BLaER1 (cell line): ENCODE data around the gene ZNF134.
A peak's percentile ranks its signal among the peaks of the same experiment; 100 is the strongest.

Source experiments
- H3K27ac ChIP-seq: shearing (Covaris generic); formaldehyde crosslinking; 2 replicates; pipeline ENCODE4 v1.8.1; 2022
- H3K27me3 ChIP-seq: shearing (Covaris generic); formaldehyde crosslinking; 2 replicates; pipeline ENCODE4 v1.8.1; 2022
- H3K36me3 ChIP-seq: shearing (Covaris generic); formaldehyde crosslinking; 2 replicates; pipeline ENCODE4 v1.8.1; 2022
- H3K4me1 ChIP-seq: shearing (Covaris generic); formaldehyde crosslinking; 2 replicates; pipeline ENCODE4 v1.8.1; 2022
- H3K4me2 ChIP-seq: shearing (Covaris generic); formaldehyde crosslinking; 2 replicates; pipeline ENCODE4 v1.8.1; 2022
- H3K4me3 ChIP-seq: shearing (Covaris generic); formaldehyde crosslinking; 2 replicates; pipeline ENCODE4 v1.8.1; 2022
- H3K9ac ChIP-seq: shearing (Covaris generic); formaldehyde crosslinking; 2 replicates; pipeline ENCODE4 v1.8.1; 2022
- H3K9me3 ChIP-seq: shearing (Covaris generic); formaldehyde crosslinking; 2 replicates; pipeline ENCODE4 v1.8.1; 2022
- H4K20me1 ChIP-seq: shearing (Covaris generic); formaldehyde crosslinking; 2 replicates; pipeline ENCODE4 v1.8.1; 2022
- Cebpa-rat ChIP-seq: shearing (Covaris generic); IDR thresholded peaks from 2 replicates; pipeline ENCODE4 v1.8.1; 2022

Gene ZNF134

DNA sequence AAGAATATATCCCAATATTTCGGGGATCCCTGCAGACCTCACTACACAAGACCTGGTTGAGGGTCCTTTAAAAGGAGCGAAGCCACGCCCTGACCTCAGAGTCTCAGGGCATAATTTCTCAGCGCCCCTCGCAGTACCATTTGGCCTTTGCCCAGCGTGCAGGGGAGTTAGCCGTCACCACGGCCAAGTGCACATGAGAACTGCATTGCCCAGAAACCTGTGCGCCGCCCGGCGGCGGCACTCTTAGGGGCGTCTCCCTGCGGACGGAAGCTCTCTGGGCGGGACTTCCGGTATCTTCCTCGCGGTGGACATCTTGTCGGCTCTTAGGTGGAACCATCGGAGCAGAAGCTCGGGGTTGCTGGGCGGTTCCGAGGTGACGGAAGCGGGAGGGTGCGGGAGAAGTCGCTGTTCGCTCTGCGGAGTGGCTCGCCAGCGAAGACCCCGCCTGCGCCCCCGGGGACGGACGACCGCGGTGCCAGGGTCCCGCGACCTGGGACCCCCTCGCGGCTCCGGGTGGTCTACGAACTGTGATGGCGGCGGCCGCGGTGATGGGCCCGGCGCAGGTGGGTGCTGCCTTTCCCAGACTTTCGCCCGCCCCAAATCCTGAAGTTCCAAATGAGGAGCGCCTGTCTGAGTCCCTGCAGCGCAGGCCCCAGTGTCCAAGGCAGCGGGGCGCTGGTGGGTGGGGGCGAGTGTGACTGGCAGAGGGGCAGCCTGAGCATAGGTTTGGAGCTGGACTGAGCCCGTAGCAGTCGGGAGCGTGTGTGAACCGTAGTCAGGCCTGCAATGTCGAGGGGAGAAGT is at the start of gene ZNF134:
Gene ZNF134 (plus strand): TSS at position 302 of the 803 bp plus-strand sequence. CDS start 5,227 bp downstream, outside the sequence.
- H4K20me1 ChIP-seq: no peaks in the 10 kb centered on the region
- no peak for TF ChIP-seq Cebpa-rat
- H3K36me3 ChIP-seq: peaks cover 53% of the 10 kb centered on the region
- H3K4me2 ChIP-seq: peak within 1 kb of the TSS; percentile 78
- H3K27me3 ChIP-seq: no peaks in the 10 kb centered on the region
- H3K4me3 ChIP-seq: peak within 1 kb of the TSS; percentile 97
- H3K4me1 ChIP-seq: peaks cover 13% of the 10 kb centered on the region
- peak within 1 kb of the TSS; percentile 94 for H3K9ac ChIP-seq
- peaks cover 72% of the 10 kb centered on the region for H3K9me3 ChIP-seq
- H3K27ac ChIP-seq: peak within 1 kb of the TSS; percentile 94

DNA sequence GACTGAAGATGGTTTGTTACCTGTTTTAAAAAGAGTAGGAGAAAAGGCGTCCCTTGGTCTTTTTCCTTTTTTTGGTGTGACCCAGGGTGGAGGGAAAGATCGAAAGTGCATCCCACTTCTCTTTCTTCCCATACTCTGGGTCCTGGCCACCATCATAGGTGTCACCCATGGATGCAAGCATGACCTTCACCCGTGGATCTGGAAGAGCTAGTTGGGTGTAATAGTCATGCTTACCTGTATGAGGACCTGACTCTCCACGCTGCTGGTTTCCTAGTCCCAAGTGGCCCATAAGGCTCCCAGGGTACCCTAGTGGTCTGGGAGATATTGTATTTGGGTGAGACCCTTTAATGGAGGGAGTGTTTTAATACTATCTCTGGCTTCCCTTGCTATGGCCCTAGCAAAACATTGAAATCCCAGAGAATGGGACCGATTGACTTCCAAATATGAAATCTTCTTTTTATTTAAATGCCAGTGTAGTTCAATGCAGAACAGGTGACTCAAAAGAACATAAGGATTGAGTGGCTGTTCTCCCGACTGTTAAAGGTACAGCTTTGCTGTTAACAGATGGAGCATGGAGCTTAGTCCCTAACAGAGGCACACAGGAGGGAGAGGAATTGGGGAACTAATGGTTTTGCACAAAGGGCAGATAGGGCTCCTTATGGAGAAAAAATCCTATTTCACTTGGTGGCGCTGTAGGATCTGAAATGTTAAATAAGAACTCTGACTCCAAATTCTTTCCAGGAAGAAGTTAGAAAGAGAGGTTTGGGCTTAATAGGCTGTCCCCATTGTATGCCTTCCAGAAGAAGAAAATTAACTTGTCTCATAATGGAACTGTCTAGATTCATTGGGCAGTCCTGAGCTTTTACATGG is 47.4 kb upstream of the ZNF134 start:
- Histone ChIP-seq H3K27me3 (no peaks in the 10 kb centered on the region), H3K4me2 (no peak overlapping the region), H3K4me3 (peak overlapping the region; percentile 17; the same call in 1 of the 2 replicates), H3K27ac (no peak overlapping the region), H3K36me3 (peaks cover 23% of the 10 kb centered on the region), H3K9me3 (peaks cover 100% of the 10 kb centered on the region), H3K4me1 (no peaks in the 10 kb centered on the region), H4K20me1 (no peaks in the 10 kb centered on the region), H3K9ac (no peak overlapping the region)
- no peak for TF ChIP-seq Cebpa-rat

DNA sequence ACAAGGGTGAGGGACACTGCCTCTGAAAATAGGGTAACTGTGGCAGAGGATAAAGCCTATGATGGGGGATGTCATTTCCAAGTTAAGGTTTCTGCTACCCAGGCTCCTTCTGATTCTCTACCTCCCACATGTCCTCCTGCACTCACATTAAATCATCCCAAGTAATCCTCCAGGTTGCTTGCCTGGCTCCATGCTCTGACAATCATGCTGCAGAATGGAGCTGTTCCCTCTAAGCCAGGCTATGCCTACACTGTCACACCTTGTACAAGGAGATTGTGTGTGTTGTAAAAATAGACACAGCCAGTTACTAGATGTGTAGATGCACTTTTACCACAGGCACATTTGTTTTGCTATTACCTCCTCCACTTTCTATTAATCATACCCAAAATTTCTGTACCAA is 43.3 kb upstream of the ZNF134 start:
- no peaks in the 10 kb centered on the region for H4K20me1 ChIP-seq
- no peak for TF ChIP-seq Cebpa-rat

DNA sequence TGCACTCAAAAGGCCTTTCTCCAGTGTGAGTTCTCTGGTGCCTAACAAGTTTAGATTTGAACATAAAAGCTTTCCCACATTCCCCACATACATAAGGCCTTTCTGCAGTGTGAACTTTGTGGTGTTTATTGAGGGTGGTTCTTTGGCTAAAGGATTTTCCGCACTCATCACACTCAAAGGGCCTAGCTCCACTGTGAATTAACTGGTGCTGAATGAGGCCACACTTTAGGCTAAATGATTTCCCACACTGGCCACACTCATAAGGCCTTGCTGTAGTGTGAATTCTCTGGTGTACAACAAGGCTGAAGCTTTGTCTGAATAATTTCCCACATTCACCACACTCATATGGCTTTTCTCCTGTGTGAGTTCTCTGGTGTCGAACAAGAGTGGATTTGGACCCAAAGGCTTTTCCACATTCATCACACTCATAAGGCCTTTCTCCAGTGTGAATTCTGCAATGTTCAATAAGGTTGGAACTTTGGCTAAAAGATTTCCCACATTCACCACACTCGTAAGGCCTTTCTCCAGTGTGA is 41.6 kb upstream of the ZNF134 start:
- Histone ChIP-seq H3K9ac (no peak overlapping the region), H3K36me3 (peaks cover 75% of the 10 kb centered on the region), H3K4me1 (peaks cover 3% of the 10 kb centered on the region), H3K27ac (no peak overlapping the region), H3K9me3 (peaks cover 99% of the 10 kb centered on the region), H3K27me3 (no peaks in the 10 kb centered on the region), H4K20me1 (no peaks in the 10 kb centered on the region), H3K4me3 (peak overlapping the region; percentile 34), H3K4me2 (no peak overlapping the region)
- TF ChIP-seq Cebpa-rat: no peak

More for the DNA sequence above, 43.3 kb upstream of the ZNF134 start:
- no peaks in the 10 kb centered on the region for H3K27me3 ChIP-seq
- peaks cover 64% of the 10 kb centered on the region for H3K36me3 ChIP-seq
- no peak overlapping the region for H3K27ac ChIP-seq
- H3K4me1 ChIP-seq: no peaks in the 10 kb centered on the region
- H3K4me3 ChIP-seq: no peak overlapping the region
- H3K9ac ChIP-seq: no peak overlapping the region
- H3K4me2 ChIP-seq: no peak overlapping the region
- peaks cover 100% of the 10 kb centered on the region for H3K9me3 ChIP-seq

DNA sequence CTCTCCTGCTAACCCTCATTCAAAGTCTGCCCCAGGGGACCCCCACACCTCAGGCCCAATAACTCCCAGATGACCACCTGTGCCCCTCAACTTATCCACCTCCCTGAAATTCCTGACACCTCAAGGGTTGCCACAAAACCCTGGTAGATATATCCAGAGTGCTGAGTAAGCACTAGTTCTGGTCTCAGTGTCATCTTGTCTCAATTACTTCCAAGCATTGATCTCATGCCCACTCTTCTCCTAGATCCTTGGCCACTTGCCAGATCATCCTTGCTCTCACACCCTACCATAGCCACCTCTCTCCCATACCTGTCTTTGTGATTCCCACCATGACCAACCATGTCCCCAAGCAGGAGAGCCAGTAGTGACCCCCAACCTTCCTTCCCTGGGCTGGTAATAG is 37.4 kb upstream of the ZNF134 start:
- H3K27ac ChIP-seq: no peak overlapping the region
- H3K9me3 ChIP-seq: peaks cover 59% of the 10 kb centered on the region
- no peaks in the 10 kb centered on the region for H3K27me3 ChIP-seq
- H3K36me3 ChIP-seq: peaks cover 60% of the 10 kb centered on the region
- peaks cover 16% of the 10 kb centered on the region for H3K4me1 ChIP-seq
- no peaks in the 10 kb centered on the region for H4K20me1 ChIP-seq
- H3K4me3 ChIP-seq: no peak overlapping the region
- TF ChIP-seq Cebpa-rat: no peak
- no peak overlapping the region for H3K9ac ChIP-seq
- no peak overlapping the region for H3K4me2 ChIP-seq

DNA sequence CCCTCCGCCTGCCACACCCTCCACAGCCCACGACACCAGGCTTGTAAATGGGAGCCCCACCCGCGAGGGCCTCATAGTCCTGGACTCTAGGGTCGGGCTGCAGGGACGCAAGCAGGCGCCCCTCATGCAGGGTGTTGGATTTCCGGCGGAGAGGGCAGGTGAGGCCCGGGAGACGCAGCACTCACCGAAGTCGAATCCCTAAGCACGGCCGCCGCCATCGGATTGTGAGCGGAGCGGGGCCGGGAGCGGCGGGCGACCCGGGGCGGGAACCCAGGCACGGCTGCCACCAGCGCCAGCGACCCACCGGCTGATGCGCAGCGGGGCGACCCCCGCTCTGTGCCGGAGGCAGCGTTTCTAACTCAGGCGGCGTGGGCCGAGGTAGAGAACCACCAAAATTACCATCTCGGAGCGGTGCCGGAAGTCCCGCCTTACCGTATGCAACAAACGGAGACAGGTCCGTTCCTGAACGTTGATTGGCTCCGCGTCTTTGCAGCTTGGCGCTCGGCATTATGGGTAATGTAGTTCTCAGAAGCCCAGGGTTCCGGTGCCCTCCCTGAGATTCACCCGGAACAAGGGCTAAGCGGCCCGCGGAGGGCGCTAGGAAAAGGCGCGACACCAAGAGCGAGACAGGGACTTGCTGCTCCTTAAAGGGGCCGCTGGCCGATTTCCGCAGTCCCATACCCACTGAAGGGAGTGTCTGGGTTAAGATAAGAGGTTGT is 35.4 kb upstream of the ZNF134 start, which contains the start of gene ZNF416:
Gene ZNF416 (minus strand): TSS at position 425 of the 719 bp plus-strand sequence. CDS start 207 bp downstream, at position 218.
- peaks cover 55% of the 10 kb centered on the region for H3K9me3 ChIP-seq
- peak within 1 kb of the TSS; percentile 79 for H3K27ac ChIP-seq
- H4K20me1 ChIP-seq: no peaks in the 10 kb centered on the region

DNA sequence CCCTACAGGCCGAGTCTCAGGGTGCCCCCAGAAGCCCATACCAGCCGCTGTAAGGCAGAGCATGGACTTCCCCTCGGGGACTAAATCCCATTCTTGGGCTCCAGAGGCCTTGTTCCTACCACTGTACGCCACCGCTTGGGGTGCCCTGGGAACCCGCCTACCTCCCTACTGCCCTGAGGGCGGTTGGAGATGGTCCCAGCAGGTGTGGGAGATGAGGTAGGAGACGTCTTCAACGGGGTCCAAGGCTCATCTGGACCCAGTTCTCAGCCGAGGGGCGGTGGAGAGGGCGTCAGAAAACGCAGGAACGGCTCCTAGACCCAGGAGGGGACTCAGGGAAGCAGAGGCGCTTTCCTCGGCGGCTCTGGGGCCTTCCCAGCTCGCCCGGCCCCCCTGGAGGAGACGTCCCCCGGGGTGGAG is 30.9 kb upstream of the ZNF134 start:
- no peaks in the 10 kb centered on the region for H3K27me3 ChIP-seq
- H4K20me1 ChIP-seq: no peaks in the 10 kb centered on the region
- peak overlapping the region; percentile 73 for H3K4me2 ChIP-seq
- H3K27ac ChIP-seq: peak overlapping the region; percentile 94
- peaks cover 35% of the 10 kb centered on the region for H3K36me3 ChIP-seq
- H3K9me3 ChIP-seq: peaks cover 51% of the 10 kb centered on the region
- H3K4me3 ChIP-seq: peak overlapping the region; percentile 87
- H3K4me1 ChIP-seq: peaks cover 27% of the 10 kb centered on the region
- peak overlapping the region; percentile 93 for H3K9ac ChIP-seq
- TF ChIP-seq Cebpa-rat: no peak

More for the DNA sequence above, 35.4 kb upstream of the ZNF134 start, which contains the start of gene ZNF416:
- H3K4me1 ChIP-seq: peaks cover 25% of the 10 kb centered on the region
- peaks cover 40% of the 10 kb centered on the region for H3K36me3 ChIP-seq
- peak within 1 kb of the TSS; percentile 96 for H3K4me2 ChIP-seq
- peak within 1 kb of the TSS; percentile 90 for H3K9ac ChIP-seq
- peak within 1 kb of the TSS; percentile 88 for H3K4me3 ChIP-seq
- TF ChIP-seq Cebpa-rat: no peak
- no peaks in the 10 kb centered on the region for H3K27me3 ChIP-seq

DNA sequence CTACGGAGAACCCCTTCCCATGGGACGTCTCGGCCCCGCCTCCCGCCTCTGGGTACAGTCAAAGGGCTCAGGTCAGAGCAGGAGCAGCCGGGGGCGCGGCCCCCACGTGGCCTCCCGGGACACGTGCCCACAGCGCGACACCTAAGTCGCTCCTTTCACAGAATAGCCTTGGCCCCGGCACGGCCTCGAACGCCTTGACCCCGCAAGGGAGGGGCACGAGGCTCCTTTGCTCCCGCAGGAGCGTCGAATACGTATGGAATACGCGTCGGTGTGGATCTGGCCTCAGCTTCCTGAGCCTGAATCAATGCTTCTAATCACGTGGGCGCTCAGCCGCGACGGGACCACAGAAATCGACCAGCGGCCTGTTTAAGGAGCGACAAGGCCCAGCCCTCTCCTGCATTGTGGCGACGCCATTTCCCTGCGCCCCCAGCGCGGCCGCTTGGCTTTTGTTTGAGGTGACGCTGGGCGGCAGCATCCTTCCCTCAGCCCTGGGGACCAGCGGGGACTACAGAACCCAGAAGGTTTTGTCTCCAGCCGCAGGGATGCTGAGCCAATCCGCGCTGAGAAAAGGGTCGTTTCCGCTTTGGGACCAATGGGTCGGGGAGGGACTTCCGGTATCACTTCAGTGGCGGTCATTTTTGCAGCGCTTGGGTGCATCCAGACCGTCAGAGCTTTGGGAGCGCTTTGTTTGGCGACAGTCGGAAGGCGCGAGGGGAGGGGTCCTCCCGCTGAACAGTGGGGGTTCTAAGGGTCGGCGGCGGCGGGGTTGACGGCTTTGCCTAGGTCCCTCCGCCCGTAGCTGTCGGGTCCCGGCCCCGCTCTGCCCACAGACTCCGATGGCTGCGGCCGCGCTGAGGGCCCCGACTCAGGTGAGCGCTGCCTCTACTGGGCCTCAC is 30.3 kb upstream of the ZNF134 start, which contains the start of gene ZIK1:
Gene ZIK1 (plus strand): TSS at position 625 of the 896 bp plus-strand sequence. CDS start 212 bp downstream, at position 837.
- no peak for TF ChIP-seq Cebpa-rat
- peaks cover 41% of the 10 kb centered on the region for H3K36me3 ChIP-seq
- H3K9me3 ChIP-seq: peaks cover 58% of the 10 kb centered on the region
- peak within 1 kb of the TSS; percentile 92 for H3K4me2 ChIP-seq
- peak within 1 kb of the TSS; percentile 94 for H3K27ac ChIP-seq
- peaks cover 25% of the 10 kb centered on the region for H3K4me1 ChIP-seq
- H4K20me1 ChIP-seq: no peaks in the 10 kb centered on the region
- peak within 1 kb of the TSS; percentile 93 for H3K9ac ChIP-seq
- H3K4me3 ChIP-seq: peak within 1 kb of the TSS; percentile 87
- H3K27me3 ChIP-seq: no peaks in the 10 kb centered on the region
